HK-2 (cell line): Measurements from ENCODE around the gene ARMC2.
"Not testable (repeated sequence)": the region's sequence is repeated elsewhere in the genome, so short reads cannot be mapped to it uniquely, and the experiment has no call there.

ENCODE experiments used
- DNase-seq: peaks from one replicate; pipeline ENCODE4 v3.0.0-alpha.2; 2018; ENCODE audit not compliant: unreplicated experiment

ARMC2 gene, protein sequence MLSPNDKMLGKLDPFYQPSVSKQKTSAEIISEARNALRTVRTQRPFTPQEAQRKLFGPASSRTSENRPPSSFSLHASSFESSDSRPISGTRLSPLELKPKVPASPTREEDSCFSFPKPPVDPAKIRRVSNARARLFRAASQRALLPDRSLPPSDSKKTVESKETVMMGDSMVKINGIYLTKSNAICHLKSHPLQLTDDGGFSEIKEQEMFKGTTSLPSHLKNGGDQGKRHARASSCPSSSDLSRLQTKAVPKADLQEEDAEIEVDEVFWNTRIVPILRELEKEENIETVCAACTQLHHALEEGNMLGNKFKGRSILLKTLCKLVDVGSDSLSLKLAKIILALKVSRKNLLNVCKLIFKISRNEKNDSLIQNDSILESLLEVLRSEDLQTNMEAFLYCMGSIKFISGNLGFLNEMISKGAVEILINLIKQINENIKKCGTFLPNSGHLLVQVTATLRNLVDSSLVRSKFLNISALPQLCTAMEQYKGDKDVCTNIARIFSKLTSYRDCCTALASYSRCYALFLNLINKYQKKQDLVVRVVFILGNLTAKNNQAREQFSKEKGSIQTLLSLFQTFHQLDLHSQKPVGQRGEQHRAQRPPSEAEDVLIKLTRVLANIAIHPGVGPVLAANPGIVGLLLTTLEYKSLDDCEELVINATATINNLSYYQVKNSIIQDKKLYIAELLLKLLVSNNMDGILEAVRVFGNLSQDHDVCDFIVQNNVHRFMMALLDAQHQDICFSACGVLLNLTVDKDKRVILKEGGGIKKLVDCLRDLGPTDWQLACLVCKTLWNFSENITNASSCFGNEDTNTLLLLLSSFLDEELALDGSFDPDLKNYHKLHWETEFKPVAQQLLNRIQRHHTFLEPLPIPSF

DNA sequence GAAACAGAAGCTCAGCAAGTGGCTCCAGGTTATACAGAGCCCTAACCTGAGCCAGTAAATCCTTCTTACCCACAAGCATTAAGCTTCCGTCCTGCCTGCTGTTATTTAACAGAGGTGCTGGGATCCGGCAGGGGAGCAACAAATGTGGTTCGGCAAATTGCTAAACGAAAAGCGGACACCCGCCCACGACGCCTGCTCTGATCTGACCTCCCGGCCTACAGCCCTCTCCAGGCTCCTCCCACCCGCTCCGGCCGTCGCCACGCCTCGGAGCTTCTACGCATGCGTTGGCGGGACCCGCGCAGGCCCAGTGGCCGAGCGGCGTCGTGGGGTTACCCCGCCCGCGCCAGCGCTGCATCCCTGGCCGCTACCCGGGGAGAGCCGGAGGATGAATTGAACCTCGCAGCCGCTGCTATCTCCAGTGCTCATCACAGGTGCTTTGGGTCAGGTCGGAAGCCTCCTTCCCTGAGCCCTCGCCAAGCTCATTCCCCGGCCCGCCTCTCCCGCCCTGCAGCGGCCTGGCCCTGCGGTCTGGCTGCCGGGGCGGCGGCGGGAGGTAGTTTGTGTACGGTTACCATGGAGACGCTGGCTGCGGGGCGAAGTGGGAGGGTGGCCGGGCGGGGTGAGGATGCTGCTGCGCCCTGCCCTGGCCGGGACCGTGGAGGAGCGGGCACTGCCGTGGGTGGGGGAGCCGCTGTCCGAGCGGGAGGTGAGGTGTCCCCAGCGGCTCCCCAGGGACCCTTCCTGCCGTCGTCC, at the start of gene ARMC2:
ARMC2 (plus strand) TSS at position 307 of the 753 bp plus-strand sequence. CDS start 5,846 bp downstream, outside the sequence.
- DNase-seq: peak; percentile 96

DNA sequence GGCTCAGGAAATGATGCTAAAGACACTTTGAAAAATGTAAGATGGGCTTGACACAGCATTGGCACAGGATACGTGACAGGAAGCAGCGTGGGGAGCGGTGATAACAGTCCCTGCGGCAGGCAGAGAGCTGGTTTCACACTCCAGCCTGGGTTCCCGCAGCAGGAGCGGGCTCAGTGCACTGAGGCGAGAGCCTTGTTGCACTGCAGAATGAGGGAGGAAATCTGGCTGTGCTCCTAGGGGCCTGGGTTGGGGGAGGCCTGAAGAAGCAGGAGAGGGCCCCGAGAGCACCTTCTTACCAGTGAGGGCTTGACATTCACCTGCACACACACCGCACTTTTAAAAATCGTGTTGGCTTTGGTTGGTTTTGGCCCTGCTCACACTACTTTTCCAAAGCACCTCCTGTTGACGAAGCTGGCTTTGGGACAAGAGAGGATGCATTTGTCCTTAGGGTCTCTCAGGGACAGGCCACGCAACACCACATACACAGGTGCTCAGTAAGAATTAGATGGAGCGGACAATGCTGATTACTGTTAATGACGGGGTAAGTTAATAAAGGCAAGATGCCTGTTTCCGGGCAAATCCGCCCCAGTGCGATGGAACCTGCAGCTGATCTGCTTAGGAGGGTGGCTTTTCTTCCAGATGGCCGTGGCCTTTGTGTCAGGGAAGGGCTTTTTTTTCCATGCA, 49.4 kb upstream of the ARMC2 start:
- DNase-seq: no peak

DNA sequence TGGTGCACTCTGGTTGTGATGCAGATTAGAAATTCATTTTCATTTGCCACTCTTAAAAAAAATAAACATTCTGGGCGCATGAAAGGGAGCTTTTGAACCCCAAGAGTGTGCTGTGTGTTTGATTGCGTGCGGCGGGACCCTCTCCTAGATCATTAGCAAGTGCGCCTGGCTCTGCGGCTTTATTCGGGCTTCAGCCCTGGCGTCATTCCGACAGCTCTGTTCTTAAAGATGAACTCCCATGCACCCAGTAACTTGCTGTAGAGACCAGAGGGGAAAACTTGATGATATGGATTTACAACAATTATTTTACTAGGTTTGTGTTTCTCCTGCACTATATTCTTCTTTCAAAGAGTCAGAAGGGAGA, 48.9 kb upstream of the ARMC2 start:
- no peak for DNase-seq

DNA sequence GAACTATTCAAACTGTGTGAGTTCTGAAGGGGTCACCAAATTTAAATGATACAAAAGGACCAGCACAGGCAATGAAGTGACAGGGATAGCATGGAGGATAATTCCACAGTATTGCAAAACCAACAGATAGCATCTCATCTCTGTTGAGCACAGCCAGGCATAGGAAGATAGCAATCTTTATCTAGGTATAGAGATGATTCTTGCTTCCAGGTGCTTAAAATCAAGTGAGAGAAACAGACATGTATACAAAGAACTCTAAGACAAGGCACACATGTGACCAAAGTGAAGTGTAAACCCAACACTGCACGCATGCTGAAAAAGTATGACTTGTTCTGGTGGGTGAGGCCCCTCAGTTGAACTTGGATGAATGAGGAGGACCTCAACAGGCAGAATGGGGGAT, 48.4 kb upstream of the ARMC2 start:
- no peak for DNase-seq

DNA sequence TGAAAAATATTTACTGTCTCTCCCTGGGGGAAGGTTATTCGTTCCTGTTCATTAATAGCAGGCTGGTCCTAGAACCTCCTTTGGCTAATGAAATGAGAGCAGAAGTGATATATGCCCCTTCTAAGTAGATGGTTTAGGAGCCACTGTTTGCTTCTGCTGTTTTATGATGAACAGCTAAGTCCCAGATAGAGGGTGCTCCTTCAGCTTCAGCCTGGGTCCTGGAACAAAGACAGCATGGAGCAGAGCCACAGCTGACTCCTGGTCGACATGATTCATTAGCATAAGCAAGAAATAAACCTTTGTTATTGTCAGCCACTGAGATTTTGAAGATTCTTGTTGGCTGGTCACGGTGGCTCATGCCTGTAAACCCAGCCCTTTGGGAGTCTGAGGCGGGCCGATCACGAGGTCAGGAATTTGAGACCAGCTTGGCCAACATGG, 47.8 kb upstream of the ARMC2 start:
- DNase-seq: no peak

DNA sequence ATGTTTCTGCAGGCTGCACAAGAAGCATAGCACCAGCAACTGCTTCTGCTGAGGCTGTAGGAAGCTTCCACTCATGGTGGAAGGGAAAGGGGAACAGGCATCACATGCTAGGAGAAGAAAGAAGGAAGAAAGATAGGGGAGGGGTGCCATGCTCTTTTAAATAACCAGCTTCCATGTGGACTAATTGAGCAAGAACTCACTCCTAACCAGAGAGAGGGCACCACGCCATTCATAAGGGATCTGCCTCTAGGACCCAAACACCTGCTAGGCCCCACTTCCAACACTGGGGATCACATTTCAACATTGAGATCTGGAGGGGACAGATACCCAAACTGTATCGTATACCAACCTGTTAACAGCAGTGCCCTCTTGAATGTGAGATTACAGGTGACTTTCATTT, 46.9 kb upstream of the ARMC2 start:
- no peak for DNase-seq

DNA sequence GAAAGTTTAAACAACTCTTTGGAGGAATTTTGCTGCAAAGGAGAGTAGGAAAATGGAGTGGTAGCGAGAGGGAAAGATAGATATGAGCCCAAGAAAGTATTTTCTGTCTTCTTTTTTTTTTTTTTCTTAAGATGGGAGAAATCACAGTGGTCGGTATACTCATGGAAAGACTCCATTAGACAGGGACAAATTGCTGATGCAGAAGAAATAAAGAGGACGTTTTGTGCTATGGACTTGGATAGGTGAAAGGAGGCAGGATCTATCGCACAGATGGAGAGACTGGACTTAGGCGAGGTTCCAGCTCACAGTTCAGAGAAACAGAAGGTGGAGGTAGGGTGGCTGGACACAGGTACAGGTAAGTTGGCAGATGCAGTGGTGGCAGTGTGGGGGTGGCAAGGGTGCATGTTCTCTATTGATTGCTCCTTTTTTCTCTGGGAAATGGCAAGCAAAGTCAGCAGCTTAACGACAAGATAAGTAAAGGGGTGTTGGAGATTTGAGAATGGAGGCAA, 44.2 kb upstream of the ARMC2 start:
- DNase-seq: no peak

DNA sequence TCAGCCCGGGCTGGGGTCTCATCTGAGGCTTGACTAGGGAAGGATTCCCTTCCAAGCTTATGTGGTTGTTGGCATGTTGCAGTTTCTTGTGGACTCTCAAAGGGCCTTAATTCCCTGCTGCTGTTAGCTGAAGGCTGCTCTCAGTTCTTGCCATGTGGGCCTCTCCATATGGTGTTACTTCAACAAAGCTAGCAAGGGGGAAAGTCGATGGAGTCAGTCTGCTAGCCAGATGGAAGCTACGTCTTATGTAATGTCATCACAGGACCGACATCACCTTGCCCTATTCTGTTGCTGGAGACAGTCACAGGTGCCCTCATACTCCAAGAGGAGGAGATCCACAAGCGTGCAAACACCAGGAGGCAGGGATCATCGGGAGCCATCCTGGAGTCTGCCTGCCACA, 43.3 kb upstream of the ARMC2 start:
- no peak for DNase-seq

DNA sequence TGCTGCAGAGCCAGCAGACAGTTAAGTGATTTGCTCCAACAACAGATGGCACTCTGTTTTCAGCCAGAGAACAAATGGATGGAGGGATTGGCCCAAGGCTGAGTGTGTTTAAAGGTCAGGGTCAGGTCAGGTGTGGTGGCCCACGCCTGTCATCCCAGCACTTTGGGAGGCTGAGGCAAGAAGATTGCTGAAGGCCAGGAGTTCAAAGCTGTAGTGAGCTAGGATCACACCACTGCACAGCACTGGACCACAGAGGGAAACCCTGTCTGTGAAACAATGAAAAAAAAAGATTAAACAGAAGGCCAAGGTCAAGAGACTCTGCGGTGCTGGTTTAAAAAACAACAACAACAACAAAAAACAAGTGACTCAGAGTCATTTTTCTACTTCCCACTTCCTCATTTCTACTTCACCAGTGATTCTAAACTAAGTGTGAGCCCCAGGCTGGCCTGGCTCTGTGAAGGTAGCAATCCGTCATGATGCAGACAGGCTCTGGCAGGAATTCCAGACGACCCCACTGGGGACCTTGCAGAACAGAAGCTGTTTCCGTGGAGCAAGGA, 42.5 kb upstream of the ARMC2 start:
- DNase-seq: no peak

DNA sequence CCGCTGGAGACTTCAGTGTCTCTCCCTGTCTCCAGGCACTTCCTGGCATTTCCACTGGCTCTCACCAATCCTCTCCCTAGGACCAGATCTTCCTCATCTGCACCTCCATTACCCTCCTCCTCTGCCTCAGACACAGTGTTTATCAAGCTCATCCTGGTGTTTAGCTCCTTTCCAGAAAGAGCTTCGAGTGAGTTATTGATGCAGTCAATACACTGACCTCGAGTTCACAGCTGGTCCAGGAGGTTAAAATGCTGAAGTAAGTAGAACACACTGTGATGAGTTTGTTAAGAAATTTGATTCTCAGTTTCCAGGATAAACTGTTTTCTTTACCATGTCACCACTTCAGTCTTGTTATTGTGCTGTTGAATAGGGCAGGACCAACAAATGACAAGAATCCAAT, 42.1 kb upstream of the ARMC2 start:
- DNase-seq: no peak

DNA sequence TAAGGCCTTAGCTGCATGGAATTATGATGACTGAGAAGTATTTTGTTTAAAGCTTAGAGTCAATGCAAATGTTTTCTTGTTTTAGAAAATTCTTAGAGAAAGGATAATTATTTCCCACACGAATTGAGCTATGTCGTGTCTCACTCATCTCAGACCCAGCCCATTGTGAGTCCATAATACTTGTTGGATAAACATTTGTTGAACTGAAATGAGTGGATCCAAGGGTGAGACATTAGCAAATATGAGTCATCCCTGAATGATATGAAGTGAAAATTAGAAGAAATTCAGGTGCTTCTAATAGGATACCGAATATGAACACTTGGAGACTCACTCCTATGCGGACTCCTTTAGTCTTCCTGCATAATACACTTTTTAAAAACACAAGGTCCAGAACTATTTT, 41.6 kb upstream of the ARMC2 start:
- no peak for DNase-seq

DNA sequence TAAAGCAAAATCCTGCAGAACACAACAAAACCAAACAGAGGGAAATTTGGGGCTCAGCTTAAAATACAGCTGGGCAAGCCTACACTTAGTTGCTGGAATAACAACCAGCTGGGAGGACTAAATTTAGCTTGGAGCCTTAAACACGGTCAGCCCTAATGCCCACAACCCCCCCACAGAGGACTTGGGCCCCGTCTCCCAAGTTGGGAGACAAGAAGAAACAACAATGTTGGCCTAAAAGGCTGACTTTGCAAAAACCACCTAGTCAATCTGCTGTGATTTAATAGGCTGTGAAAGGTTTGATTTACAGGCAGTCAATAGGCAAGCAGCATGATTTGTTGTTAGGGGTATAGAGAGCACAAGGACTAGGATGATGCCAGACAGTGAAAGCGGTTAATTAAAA, 40.3 kb upstream of the ARMC2 start:
- DNase-seq: no peak

DNA sequence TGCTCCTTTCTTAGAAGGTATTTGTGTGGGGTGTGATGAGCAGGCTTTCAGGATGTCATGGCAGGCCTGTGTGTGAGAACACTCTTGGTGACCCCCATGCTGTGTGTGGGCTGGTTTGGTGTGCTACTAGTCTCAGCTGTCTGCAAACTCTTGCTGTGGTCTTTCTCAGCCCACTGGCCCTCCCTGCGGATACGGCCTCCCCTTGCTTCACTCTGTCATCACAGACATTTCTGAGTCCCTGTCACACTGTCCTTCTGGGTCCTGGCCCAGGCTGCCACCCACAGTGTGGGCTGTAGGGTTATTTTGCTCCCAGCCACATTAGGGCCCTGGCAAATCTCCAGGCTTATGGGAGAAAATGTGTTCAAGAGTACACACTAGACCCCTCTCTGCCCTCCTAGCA, 39.0 kb upstream of the ARMC2 start:
- no peak for DNase-seq

DNA sequence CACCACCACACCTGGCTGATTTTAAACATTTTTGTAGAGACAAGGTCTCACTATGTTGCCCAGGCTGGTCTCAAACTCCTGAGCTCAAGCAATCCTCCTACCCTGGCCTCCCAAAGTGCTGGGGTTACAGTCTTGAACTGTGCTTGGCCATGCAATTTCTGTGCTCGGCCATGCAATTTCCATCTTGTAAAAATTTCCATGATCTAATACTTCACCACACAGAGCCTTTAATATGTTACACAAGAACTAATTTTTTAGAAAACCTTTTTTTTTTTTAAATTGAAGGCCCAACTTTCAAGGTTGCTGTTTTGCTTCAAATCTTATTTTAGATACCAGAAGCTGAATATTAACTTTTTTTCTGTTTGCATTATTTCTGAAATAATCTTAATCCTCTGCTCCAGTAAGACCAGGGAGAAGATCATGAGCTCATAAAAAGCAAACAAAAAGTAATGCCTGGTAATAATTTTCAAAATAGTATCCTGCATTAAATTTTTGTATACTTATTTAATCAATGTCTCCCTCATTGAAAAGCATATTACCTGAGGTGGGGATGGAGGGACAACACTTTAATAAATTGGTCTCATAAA, 38.1 kb upstream of the ARMC2 start:
- DNase-seq: no peak

DNA sequence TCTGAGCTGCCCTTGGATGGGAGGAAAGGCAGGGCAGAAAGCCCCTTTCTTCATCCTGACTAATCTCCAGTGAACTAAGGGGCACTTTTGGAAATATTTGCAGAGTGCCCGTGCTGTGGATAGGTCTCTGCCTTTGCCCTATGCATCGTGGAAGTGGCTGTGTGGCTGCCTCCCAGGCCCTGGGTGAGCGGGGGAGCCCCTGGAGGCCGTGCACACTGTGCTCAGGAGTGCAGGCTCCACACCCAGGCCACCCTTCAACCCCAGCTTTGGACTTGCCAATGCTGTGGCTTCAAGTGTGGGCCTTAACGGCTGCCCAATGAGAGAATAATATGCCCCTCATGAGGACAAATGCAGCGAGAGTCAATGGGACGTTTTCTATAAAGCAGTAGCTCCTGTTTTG, 36.7 kb upstream of the ARMC2 start:
- DNase-seq: no peak

DNA sequence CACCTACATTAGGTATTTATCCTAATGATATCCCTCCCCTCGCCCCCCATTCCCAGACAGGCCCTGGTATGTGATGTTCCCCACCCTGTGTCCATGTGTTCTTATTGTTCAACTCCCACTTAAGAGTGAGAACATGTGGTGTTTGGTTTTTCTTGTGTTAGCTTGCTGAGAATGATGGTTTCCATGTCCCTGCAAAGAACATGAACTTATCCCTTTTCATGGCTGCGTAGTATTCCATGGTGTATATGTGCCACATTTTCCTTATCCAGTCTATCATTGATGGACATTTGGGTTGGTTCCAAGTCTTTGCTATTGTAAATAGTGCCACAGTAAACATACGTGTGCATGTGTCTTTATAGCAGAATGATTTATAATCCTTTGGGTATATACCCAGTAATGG, 35.0 kb upstream of the ARMC2 start:
- DNase-seq: not testable (repeated sequence)

DNA sequence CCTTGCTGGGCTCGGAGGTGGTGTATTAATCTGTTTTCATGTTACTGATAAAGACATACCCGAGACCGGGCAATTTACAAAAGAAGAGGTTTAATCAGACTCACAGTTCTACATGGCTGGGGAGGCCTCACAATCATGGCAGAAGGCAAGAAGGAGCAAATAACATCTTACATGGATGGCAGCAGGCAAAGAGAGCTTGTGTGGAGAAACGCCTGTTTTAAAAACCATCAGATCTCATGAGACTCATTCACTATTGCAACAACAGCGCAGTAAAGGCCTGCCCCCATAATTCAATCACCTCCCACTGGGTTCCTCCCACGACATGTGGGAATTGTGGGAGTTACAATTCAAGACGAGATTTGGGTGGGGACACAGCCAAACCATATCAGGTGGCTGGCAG, 30.9 kb upstream of the ARMC2 start:
- not testable (repeated sequence) for DNase-seq

DNA sequence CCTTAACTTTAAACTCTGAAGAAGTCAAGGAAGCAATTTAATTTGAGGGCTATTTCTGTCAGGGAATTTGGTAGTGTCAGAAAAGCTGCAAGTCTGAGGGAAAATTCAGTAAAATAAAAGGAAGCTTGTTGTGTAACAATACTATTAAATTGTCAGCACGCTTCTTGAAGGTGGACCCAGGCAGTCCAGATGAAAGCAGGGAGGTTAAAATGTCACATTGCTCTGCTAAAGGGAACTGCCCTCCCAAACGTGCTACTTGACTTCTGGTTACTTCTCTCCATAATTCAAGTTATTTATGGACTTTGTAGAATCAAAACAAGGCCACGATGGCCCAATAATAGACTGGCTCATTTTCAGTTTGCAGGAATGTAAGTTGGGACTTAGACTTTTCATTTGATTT, 28.2 kb upstream of the ARMC2 start:
- no peak for DNase-seq

DNA sequence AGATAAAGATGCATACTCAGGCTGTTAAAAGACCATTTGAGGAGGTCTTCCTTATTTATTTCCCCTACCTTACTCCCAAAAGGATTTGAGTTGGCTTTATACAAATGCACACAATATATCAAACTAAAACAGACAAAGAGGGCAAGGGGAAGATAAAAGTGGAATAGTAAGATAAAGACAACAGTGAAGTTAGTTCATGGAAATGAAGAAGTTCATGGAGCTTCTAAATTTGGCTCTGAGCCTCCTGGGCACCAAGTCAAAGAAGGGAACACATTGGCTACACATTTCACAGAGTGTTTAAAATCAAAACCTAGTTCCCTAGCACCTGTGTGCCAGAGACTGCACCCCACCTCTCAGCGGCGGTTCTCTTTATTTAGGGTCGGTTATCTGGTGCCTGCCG, 25.8 kb upstream of the ARMC2 start:
- no peak for DNase-seq

DNA sequence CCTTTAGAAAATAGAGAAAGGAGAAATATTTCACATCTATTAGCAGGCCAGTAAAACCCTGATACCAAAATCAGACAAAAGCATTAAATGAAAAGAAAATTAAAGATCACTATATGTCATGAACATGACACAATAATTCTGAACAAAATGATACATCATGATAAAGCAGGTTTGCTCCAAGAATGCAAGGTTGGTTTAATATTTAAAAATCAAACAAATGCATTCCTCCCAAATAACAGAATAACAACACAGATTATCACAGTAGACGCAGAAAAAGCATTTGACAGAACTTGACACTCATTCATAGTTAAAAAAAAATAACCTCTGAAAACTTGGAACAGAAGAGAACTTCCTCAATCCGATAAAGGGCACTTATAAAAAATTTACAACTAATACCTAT, 22.9 kb upstream of the ARMC2 start:
- DNase-seq: no peak

DNA sequence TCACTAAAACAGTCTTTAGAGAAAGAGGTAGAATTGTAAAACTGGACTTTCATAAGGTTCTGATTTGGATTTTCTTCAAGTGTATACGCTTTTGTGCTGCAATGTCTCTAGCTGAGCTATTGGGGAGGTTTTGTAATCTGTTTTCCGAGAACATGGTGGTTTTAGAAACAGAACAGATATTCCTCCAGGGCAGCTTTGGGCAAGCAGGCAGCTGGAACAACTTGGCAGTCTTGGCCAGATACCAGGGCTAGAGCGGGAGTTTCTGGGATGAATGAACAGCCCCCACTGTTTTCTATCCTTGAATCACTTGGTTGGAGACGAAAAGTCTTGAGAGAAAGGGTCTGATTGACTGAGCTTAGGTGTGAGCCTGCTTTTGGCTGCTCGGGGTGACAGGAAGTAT, 17.1 kb upstream of the ARMC2 start:
- no peak for DNase-seq
